ENCODE measurements around the gene CHSY3.

CHSY3 gene

GRCh38 chr5:130034566-130035210, 130.4 kb downstream of the CHSY3 start:
- Histone ChIP-seq H3K4ac (ENCODE audit: low read depth, low read length) (no peak overlapping the region), H3K27me3 (ENCODE audit: insufficient read depth, low read length) (no peaks in the 10 kb centered on the region), H4K8ac (ENCODE audit: low read depth, low read length) (no peak overlapping the region), H2BK120ac (ENCODE audit: insufficient read depth, low read length, poor library complexity) (no peak overlapping the region), H3K4me1 (ENCODE audit: control insufficient read depth in 1 of 2, insufficient read depth in 2 of 2, low read length in 2 of 2) (no peaks in the 10 kb centered on the region), H3K4me3 (ENCODE audit: low read depth, low read length) (no peak overlapping the region), H3K4me2 (ENCODE audit: low read length) (no peak overlapping the region), H3K27ac (ENCODE audit: low read depth, low read length) (no peak overlapping the region), H2AK5ac (ENCODE audit: low read length) (no peak overlapping the region), H2AFZ (ENCODE audit: insufficient read depth, low read length, poor library complexity) (no peak overlapping the region), H3K79me1 (ENCODE audit: low read length) (no peaks in the 10 kb centered on the region), H3K9me3 (ENCODE audit: insufficient read depth, low read depth, low read length) (no peaks in the 10 kb centered on the region), H3K18ac (ENCODE audit: low read length) (no peak overlapping the region), H2BK12ac (ENCODE audit: low read length) (no peak overlapping the region), H3K79me2 (ENCODE audit: control insufficient read depth, insufficient read depth, low read length, poor library complexity) (no peaks in the 10 kb centered on the region), H3K23ac (ENCODE audit: low read length) (no peak overlapping the region), H3K9ac (ENCODE audit: low read length) (no peak overlapping the region), H4K12ac (ENCODE audit: low read depth, low read length) (no peak overlapping the region), H2BK5ac (ENCODE audit: low read depth, low read length, poor library complexity) (no peak overlapping the region), H4K91ac (ENCODE audit: low read depth, low read length) (no peak overlapping the region), H3K36me3 (ENCODE audit: control insufficient read depth in 1 of 2, insufficient read depth in 2 of 2, low read length in 2 of 2) (no peaks in the 10 kb centered on the region), H3K14ac (ENCODE audit: low read length) (no peak overlapping the region)
- peak in 1 of 2 donors; percentile 30 for DNase-seq

- H3K4ac ChIP-seq (ENCODE audit: low read depth, low read length): no peak overlapping the region
- H3K4me3 ChIP-seq (ENCODE audit: low read depth, low read length): no peak overlapping the region
- no peak overlapping the region for H4K12ac ChIP-seq (ENCODE audit: low read depth, low read length)
- no peak overlapping the region for H2BK5ac ChIP-seq (ENCODE audit: low read depth, low read length, poor library complexity)
- no peak overlapping the region for H3K27ac ChIP-seq (ENCODE audit: low read depth, low read length)
- no peaks in the 10 kb centered on the region for H3K9me3 ChIP-seq (ENCODE audit: insufficient read depth, low read depth, low read length)
- H3K4me2 ChIP-seq (ENCODE audit: low read length): no peak overlapping the region
- no peak overlapping the region for H2AK5ac ChIP-seq (ENCODE audit: low read length)
- no peak overlapping the region for H3K14ac ChIP-seq (ENCODE audit: low read length)
- H3K23ac ChIP-seq (ENCODE audit: low read length): no peak overlapping the region
- no peak overlapping the region for H4K91ac ChIP-seq (ENCODE audit: low read depth, low read length)
- H4K8ac ChIP-seq (ENCODE audit: low read depth, low read length): no peak overlapping the region
- DNase-seq: peak; percentile 42 to 73
- no peak overlapping the region for H2BK12ac ChIP-seq (ENCODE audit: low read length)
- H3K27me3 ChIP-seq (ENCODE audit: insufficient read depth, low read length): no peaks in the 10 kb centered on the region
- no peak overlapping the region for H2AFZ ChIP-seq (ENCODE audit: insufficient read depth, low read length, poor library complexity)
- H3K79me1 ChIP-seq (ENCODE audit: low read length): no peaks in the 10 kb centered on the region
- H3K9ac ChIP-seq (ENCODE audit: low read length): no peak overlapping the region
- no peak overlapping the region for H3K18ac ChIP-seq (ENCODE audit: low read length)
- no peak overlapping the region for H2BK120ac ChIP-seq (ENCODE audit: insufficient read depth, low read length, poor library complexity)
- WGBS (ENCODE audit: extremely low coverage, insufficient coverage, insufficient read length): no CpG with 5 or more reads among the region's 1 CpG
- H3K79me2 ChIP-seq (ENCODE audit: control insufficient read depth, insufficient read depth, low read length, poor library complexity): no peaks in the 10 kb centered on the region
- H3K4me1 ChIP-seq (ENCODE audit: control insufficient read depth in 1 of 2, insufficient read depth in 2 of 2, low read length in 2 of 2): no peaks in the 10 kb centered on the region
- H3K36me3 ChIP-seq (ENCODE audit: control insufficient read depth in 1 of 2, insufficient read depth in 2 of 2, low read length in 2 of 2): no peaks in the 10 kb centered on the region
These were observed 131.1 kb downstream of the CHSY3 start for GRCh38 chr5:130035388-130035787.

GRCh38 chr5:130037905-130038304, 133.6 kb downstream of the CHSY3 start:
- Histone ChIP-seq H3K4me3 (ENCODE audit: low read depth, low read length) (no peak overlapping the region), H2BK5ac (ENCODE audit: low read depth, low read length, poor library complexity) (no peak overlapping the region), H3K27me3 (ENCODE audit: insufficient read depth, low read length) (no peaks in the 10 kb centered on the region), H3K18ac (ENCODE audit: low read length) (no peak overlapping the region), H3K79me2 (ENCODE audit: control insufficient read depth, insufficient read depth, low read length, poor library complexity) (no peaks in the 10 kb centered on the region), H3K4ac (ENCODE audit: low read depth, low read length) (no peak overlapping the region), H3K9me3 (ENCODE audit: insufficient read depth, low read depth, low read length) (no peaks in the 10 kb centered on the region), H4K91ac (ENCODE audit: low read depth, low read length) (no peak overlapping the region), H3K36me3 (ENCODE audit: control insufficient read depth in 1 of 2, insufficient read depth in 2 of 2, low read length in 2 of 2) (no peaks in the 10 kb centered on the region), H3K79me1 (ENCODE audit: low read length) (no peaks in the 10 kb centered on the region), H3K23ac (ENCODE audit: low read length) (no peak overlapping the region), H3K4me1 (ENCODE audit: control insufficient read depth in 1 of 2, insufficient read depth in 2 of 2, low read length in 2 of 2) (no peaks in the 10 kb centered on the region), H2AK5ac (ENCODE audit: low read length) (no peak overlapping the region), H4K8ac (ENCODE audit: low read depth, low read length) (no peak overlapping the region), H3K9ac (ENCODE audit: low read length) (no peak overlapping the region), H2AFZ (ENCODE audit: insufficient read depth, low read length, poor library complexity) (no peak overlapping the region), H4K12ac (ENCODE audit: low read depth, low read length) (no peak overlapping the region), H3K4me2 (ENCODE audit: low read length) (no peak overlapping the region), H2BK120ac (ENCODE audit: insufficient read depth, low read length, poor library complexity) (no peak overlapping the region), H2BK12ac (ENCODE audit: low read length) (no peak overlapping the region), H3K14ac (ENCODE audit: low read length) (no peak overlapping the region), H3K27ac (ENCODE audit: low read depth, low read length) (no peak overlapping the region)
- no peak for DNase-seq

GRCh38 chr5:130043834-130044233, 139.6 kb downstream of the CHSY3 start:
- H3K4me3 ChIP-seq (ENCODE audit: low read depth, low read length): no peak overlapping the region
- H4K91ac ChIP-seq (ENCODE audit: low read depth, low read length): no peak overlapping the region
- H3K4me2 ChIP-seq (ENCODE audit: low read length): no peak overlapping the region
- no peak overlapping the region for H3K23ac ChIP-seq (ENCODE audit: low read length)
- no peak overlapping the region for H3K18ac ChIP-seq (ENCODE audit: low read length)
- H3K27me3 ChIP-seq (ENCODE audit: insufficient read depth, low read length): no peaks in the 10 kb centered on the region
- DNase-seq: no peak
- no peaks in the 10 kb centered on the region for H3K79me1 ChIP-seq (ENCODE audit: low read length)
- H2BK5ac ChIP-seq (ENCODE audit: low read depth, low read length, poor library complexity): no peak overlapping the region
- H2AFZ ChIP-seq (ENCODE audit: insufficient read depth, low read length, poor library complexity): no peak overlapping the region
- WGBS (ENCODE audit: extremely low coverage, insufficient coverage, insufficient read length): no CpG with 5 or more reads among the region's 1 CpG
- no peak overlapping the region for H4K12ac ChIP-seq (ENCODE audit: low read depth, low read length)
- no peak overlapping the region for H3K27ac ChIP-seq (ENCODE audit: low read depth, low read length)
- H2BK120ac ChIP-seq (ENCODE audit: insufficient read depth, low read length, poor library complexity): no peak overlapping the region
- H3K14ac ChIP-seq (ENCODE audit: low read length): no peak overlapping the region
- no peak overlapping the region for H2AK5ac ChIP-seq (ENCODE audit: low read length)
- H3K9me3 ChIP-seq (ENCODE audit: insufficient read depth, low read depth, low read length): no peaks in the 10 kb centered on the region
- no peaks in the 10 kb centered on the region for H3K36me3 ChIP-seq (ENCODE audit: control insufficient read depth in 1 of 2, insufficient read depth in 2 of 2, low read length in 2 of 2)
- H2BK12ac ChIP-seq (ENCODE audit: low read length): no peak overlapping the region
- H3K4me1 ChIP-seq (ENCODE audit: control insufficient read depth in 1 of 2, insufficient read depth in 2 of 2, low read length in 2 of 2): no peaks in the 10 kb centered on the region
- H3K79me2 ChIP-seq (ENCODE audit: control insufficient read depth, insufficient read depth, low read length, poor library complexity): no peaks in the 10 kb centered on the region
- no peak overlapping the region for H3K9ac ChIP-seq (ENCODE audit: low read length)
- H4K8ac ChIP-seq (ENCODE audit: low read depth, low read length): no peak overlapping the region
- no peak overlapping the region for H3K4ac ChIP-seq (ENCODE audit: low read depth, low read length)
